ENCODE results near the gene ANKRD34C. TPM values are rescaled to one million over a fixed set of nuclear protein-coding genes. Genes with fewer than 3 reads are reported as not detected.
A peak's percentile ranks its signal among the peaks of the same experiment; 100 is the strongest.

Gene ANKRD34C
- total and polyA plus RNA-seq, 9 of the 15 experiments (the other 6 are each of a cell fraction or from before 2014, with no cell fraction given): 0.01 TPM; not detected in 8

DNA sequence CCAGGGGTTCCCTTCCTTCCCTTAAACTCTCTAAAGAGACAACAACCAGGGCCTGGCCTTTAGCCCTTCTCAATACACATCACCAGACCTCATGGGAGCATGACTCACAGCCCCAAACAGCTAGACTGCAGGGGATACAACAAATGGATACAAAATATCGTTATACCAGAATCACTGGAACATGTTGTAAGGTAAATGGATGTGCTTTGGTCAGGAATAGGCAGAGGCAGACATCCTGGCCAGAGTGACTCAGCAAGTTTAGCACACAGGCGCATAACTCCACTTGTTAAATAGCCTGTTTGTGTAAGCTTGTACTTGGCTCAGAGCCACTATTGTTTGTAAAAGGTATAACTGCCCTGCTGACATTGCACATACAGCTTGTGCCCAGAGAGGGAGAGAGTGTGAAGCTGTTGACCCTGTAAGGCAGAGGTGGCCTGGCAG is 46.7 kb downstream of the ANKRD34C start (continued):
- TF ChIP-seq ZNF592 (IDR thresholded peaks at IDR 0.05) (peak; percentile 92), TAF7 (tag; IDR thresholded peaks at IDR 0.05) (no peak), TCF15 (CRISPR knock-in tag; IDR thresholded peaks at IDR 0.05) (no peak), NFE2 (IDR thresholded peaks at IDR 0.05; ENCODE audit: low read depth) (peak; percentile 88), ZNF584 (CRISPR knock-in tag; IDR thresholded peaks at IDR 0.05; ENCODE audit: low read depth) (no peak)
- TF ChIP-seq, protein P1, sequence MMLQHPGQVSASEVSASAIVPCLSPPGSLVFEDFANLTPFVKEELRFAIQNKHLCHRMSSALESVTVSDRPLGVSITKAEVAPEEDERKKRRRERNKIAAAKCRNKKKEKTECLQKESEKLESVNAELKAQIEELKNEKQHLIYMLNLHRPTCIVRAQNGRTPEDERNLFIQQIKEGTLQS (IDR thresholded peaks at IDR 0.05): 0 out of 2 replicates have a peak, but pooled peaks have one; percentile 28
- TF ChIP-seq, protein P1 (CRISPR knock-in tag; conservative IDR thresholded peaks at IDR 0.05): no peak

Other genes with a start within 250 kb of the ANKRD34C start
- gene RASGRF1, start 191.9 kb upstream of the ANKRD34C start, total RNA-seq (2014; rRNA removed): not detected in 2 replicates
- gene RASGRF1, start 191.9 kb upstream of the ANKRD34C start, total RNA-seq (2014; rRNA removed; fragmentation: Illumina TruSeq; extraction: Trizol): 0.04 TPM in 1 of 2 replicates, not detected in the other
- 0.04 TPM in 2 replicates for gene RASGRF1, start 191.9 kb upstream of the ANKRD34C start, total RNA-seq (2015; rRNA removed; fragmentation: Illumina TruSeq; extraction: Trizol)
- gene RASGRF1, start 191.9 kb upstream of the ANKRD34C start, total RNA-seq (2021): 0.58 TPM in 1 of 2 replicates, not detected in the other
- gene RASGRF1, start 191.9 kb upstream of the ANKRD34C start, polyA plus RNA-seq (2011; rRNA removed): 0.03 and 0.07 TPM in 2 replicates
- gene RASGRF1, start 191.9 kb upstream of the ANKRD34C start, polyA plus RNA-seq (2014; fragmentation: Illumina TruSeq; extraction: Trizol): 0.04 and 0.16 TPM in 2 replicates
- under 1 TPM; 0.03 to 0.06 TPM for gene RASGRF1, start 191.9 kb upstream of the ANKRD34C start, polyA plus RNA-seq (2014; fragmentation: Nextera tagmentation; extraction: Ambion mirVana)
- 0.40 TPM in 1 of 2 replicates, not detected in the other for gene RASGRF1, start 191.9 kb upstream of the ANKRD34C start, polyA plus RNA-seq (2014; rRNA removed)
- 65.0 and 81.7 TPM in 2 replicates for gene TMED3, start 28.4 kb downstream of the ANKRD34C start, total RNA-seq (2014; rRNA removed)
- 39.1 and 41.2 TPM in 2 replicates for gene TMED3, start 28.4 kb downstream of the ANKRD34C start, total RNA-seq (2014; rRNA removed; fragmentation: Illumina TruSeq; extraction: Trizol)
- 52.1 and 52.3 TPM in 2 replicates for gene TMED3, start 28.4 kb downstream of the ANKRD34C start, total RNA-seq (2015; rRNA removed; fragmentation: Illumina TruSeq; extraction: Trizol)
- gene TMED3, start 28.4 kb downstream of the ANKRD34C start, total RNA-seq (2021): 51.4 and 52.9 TPM in 2 replicates
- 89.6 and 93.6 TPM in 2 replicates for gene TMED3, start 28.4 kb downstream of the ANKRD34C start, polyA plus RNA-seq (2011; rRNA removed)
- gene TMED3, start 28.4 kb downstream of the ANKRD34C start, polyA plus RNA-seq (2014; fragmentation: Illumina TruSeq; extraction: Trizol): 43.2 and 46.0 TPM in 2 replicates
- 10 to 100 TPM in 1 of 2 experiments, 1 to 10 TPM in 1; 6.1 to 12.5 TPM for gene TMED3, start 28.4 kb downstream of the ANKRD34C start, polyA plus RNA-seq (2014; fragmentation: Nextera tagmentation; extraction: Ambion mirVana)
- gene TMED3, start 28.4 kb downstream of the ANKRD34C start, polyA plus RNA-seq (2014; rRNA removed): 65.9 and 68.3 TPM in 2 replicates
- 0.50 and 0.65 TPM in 2 replicates for gene MINAR1, start 149.6 kb downstream of the ANKRD34C start, total RNA-seq (2014; rRNA removed)
- 0.77 and 0.80 TPM in 2 replicates for gene MINAR1, start 149.6 kb downstream of the ANKRD34C start, total RNA-seq (2014; rRNA removed; fragmentation: Illumina TruSeq; extraction: Trizol)
- gene MINAR1, start 149.6 kb downstream of the ANKRD34C start, total RNA-seq (2015; rRNA removed; fragmentation: Illumina TruSeq; extraction: Trizol): 1.2 and 1.3 TPM in 2 replicates
- gene MINAR1, start 149.6 kb downstream of the ANKRD34C start, total RNA-seq (2021): 0.72 and 0.89 TPM in 2 replicates
- 0.25 and 0.47 TPM in 2 replicates for gene MINAR1, start 149.6 kb downstream of the ANKRD34C start, polyA plus RNA-seq (2011; rRNA removed)
- 0.60 and 1.2 TPM in 2 replicates for gene MINAR1, start 149.6 kb downstream of the ANKRD34C start, polyA plus RNA-seq (2014; fragmentation: Illumina TruSeq; extraction: Trizol)
- gene MINAR1, start 149.6 kb downstream of the ANKRD34C start, polyA plus RNA-seq (2014; fragmentation: Nextera tagmentation; extraction: Ambion mirVana): under 1 TPM; 0.21 to 0.31 TPM
- gene MINAR1, start 149.6 kb downstream of the ANKRD34C start, polyA plus RNA-seq (2014; rRNA removed): 0.49 and 0.52 TPM in 2 replicates

All from K562 (cell line).